ENCODE results near the gene OR51V1. TPM values are rescaled to one million over a fixed set of nuclear protein-coding genes. Genes with fewer than 3 reads are reported as not detected.
A peak's percentile ranks its signal among the peaks of the same experiment; 100 is the strongest.

The OR51V1 gene
- total and polyA plus RNA-seq, 2 of the 4 experiments (the other 2 are of a cell fraction): not detected

DNA sequence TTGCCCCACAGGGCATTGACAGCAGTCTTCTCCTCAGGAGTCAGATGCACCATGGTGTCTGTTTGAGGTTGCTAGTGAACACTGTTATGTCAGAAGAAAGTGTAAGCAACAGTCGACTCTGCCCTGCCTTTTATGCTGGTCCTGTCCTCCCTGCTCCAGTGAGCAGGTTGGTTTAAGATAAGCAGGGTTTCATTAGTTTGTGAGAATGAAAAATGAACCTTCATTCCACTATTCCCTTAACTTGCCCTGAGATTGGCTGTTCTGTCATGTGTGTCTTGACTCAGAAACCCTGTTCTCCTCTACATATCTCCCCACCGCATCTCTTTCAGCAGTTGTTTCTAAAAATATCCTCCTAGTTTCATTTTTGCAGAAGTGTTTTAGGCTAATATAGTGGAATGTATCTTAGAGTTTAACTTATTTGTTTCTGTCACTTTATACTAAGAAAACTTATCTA lies 33.9 kb upstream of the OR51V1 start, which contains the start of gene HBD:
Gene HBD (minus strand): TSS at position 103 of the 454 bp plus-strand sequence. CDS start 50 bp downstream, at position 53.
- peak within 1 kb of the TSS; percentile 74 for H3K4ac ChIP-seq (ENCODE audit: low read depth, low read length)
- H4K91ac ChIP-seq (ENCODE audit: insufficient read depth, low read depth, low read length): peak within 1 kb of the TSS; percentile 59
- CTCF ChIA-PET: no interaction called here
- intact Hi-C loops (cut with micrococcal nuclease): no loop called here
- H3K18ac ChIP-seq (ENCODE audit: low read depth, low read length): peak within 1 kb of the TSS; percentile 48; the same call in 1 of the 2 replicates
- peak within 1 kb of the TSS; percentile 18; the same call in 1 of the 3 replicates for H2BK15ac ChIP-seq (ENCODE audit: low read depth, low read length)
- peak within 1 kb of the TSS; percentile 42; the same call in 1 of the 2 replicates for H4K5ac ChIP-seq (ENCODE audit: low read depth, low read length)
- H3K9me3 ChIP-seq (ENCODE audit: control insufficient read depth, insufficient read depth, low read length): no peaks in the 10 kb centered on the region
- H3K27me3 ChIP-seq (ENCODE audit: control insufficient read depth, insufficient read depth, low read length): no peaks in the 10 kb centered on the region
- dilution Hi-C loops (cut with HindIII; ENCODE audit: low sequenced_read_pairs, unreplicated experiment): no loop called here
- ATAC-seq (ENCODE audit: low read depth) (peak; percentile 79), DNase-seq (peak; percentile 61)
- H3K23ac ChIP-seq (ENCODE audit: low read depth, low read length): peak within 1 kb of the TSS; percentile 1; the same call in 1 of the 2 replicates
- TF ChIP-seq RFX5 (IDR thresholded peaks at IDR 0.05; ENCODE audit: low read depth, low read length) (no peak), FOS (IDR thresholded peaks at IDR 0.05; ENCODE audit: low read depth, low read length) (no peak), RAD21 (IDR thresholded peaks at IDR 0.05; ENCODE audit: low read length) (no peak), RCOR1 (IDR thresholded peaks at IDR 0.05; ENCODE audit: insufficient replicate concordance, low read length) (no peak)
- TF ChIP-seq, protein P1, sequence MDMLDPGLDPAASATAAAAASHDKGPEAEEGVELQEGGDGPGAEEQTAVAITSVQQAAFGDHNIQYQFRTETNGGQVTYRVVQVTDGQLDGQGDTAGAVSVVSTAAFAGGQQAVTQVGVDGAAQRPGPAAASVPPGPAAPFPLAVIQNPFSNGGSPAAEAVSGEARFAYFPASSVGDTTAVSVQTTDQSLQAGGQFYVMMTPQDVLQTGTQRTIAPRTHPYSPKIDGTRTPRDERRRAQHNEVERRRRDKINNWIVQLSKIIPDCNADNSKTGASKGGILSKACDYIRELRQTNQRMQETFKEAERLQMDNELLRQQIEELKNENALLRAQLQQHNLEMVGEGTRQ (IDR thresholded peaks at IDR 0.05; ENCODE audit: low read depth, low read length): no peak
- H4K20me1 ChIP-seq (ENCODE audit: insufficient read depth, low read length): no peaks in the 10 kb centered on the region
- peak within 1 kb of the TSS; percentile 36 for H2BK5ac ChIP-seq (ENCODE audit: low read depth, low read length, poor library complexity, severe bottlenecking)
- peak within 1 kb of the TSS; percentile 2; the same call in 1 of the 2 replicates for H3K4me3 ChIP-seq (ENCODE audit: insufficient read depth, low read depth, low read length)
- peak within 1 kb of the TSS; percentile 29; the same call in 1 of the 2 replicates for H3K56ac ChIP-seq (ENCODE audit: extremely low read depth, insufficient read depth, low read length)
- H3K4me2 ChIP-seq (ENCODE audit: low read depth, low read length): peak within 1 kb of the TSS; percentile 74
- H2BK20ac ChIP-seq (ENCODE audit: low read depth, low read length): peak within 1 kb of the TSS; percentile 75
- peak within 1 kb of the TSS; percentile 7 for H3K14ac ChIP-seq (replicated peaks; ENCODE audit: low read depth, low read length)
- POLR2A ChIA-PET (ENCODE audit: unreplicated experiment): no interaction called here
- peak within 1 kb of the TSS; percentile 7 to 69; a peak in 3 of 4 replicates for H4K8ac ChIP-seq (ENCODE audit: low read depth in 2 of 2, low read length in 2 of 2)
- H3K79me1 ChIP-seq (ENCODE audit: low read depth in 1 of 2, low read length in 2 of 2): no peaks in the 10 kb centered on the region
- H3K36me3 ChIP-seq (ENCODE audit: control insufficient read depth, insufficient read depth, low read length): no peaks in the 10 kb centered on the region
- no TSS peak for BruUV-seq (replicated peaks)
- peak within 1 kb of the TSS; percentile 60 for H2AFZ ChIP-seq (replicated peaks; ENCODE audit: low read length, poor library complexity)
- peaks cover 6% of the 10 kb centered on the region; the same call in 1 of the 2 replicates for H3K9me1 ChIP-seq (ENCODE audit: insufficient read depth, low read length)
- H2AK9ac ChIP-seq (replicated peaks; ENCODE audit: low read depth, low read length, poor library complexity): no peak within 1 kb of the TSS
- peak within 1 kb of the TSS; percentile 70 for H2BK120ac ChIP-seq (ENCODE audit: low read depth, low read length)
- WGBS, 2 experiments (ENCODE audit: extremely low coverage in 2 of 2, insufficient read length in 1 of 2): 60% methylated on average over 1 of the region's 2 CpGs; no CpG with 5 or more reads in 1 of the 2 experiments
- H3K4me1 ChIP-seq (ENCODE audit: control insufficient read depth, insufficient read depth, low read length): peaks cover 3% of the 10 kb centered on the region
- peak within 1 kb of the TSS; percentile 20; the same call in 1 of the 2 replicates for H2AK5ac ChIP-seq (ENCODE audit: low read depth, low read length)
- no peak within 1 kb of the TSS for H3K9ac ChIP-seq (ENCODE audit: low read depth, low read length)
- in situ Hi-C loops (cut with MboI; ENCODE audit: low sequenced_read_pairs): no loop called here
- peak within 1 kb of the TSS; percentile 12; the same call in 1 of the 2 replicates for H3K27ac ChIP-seq (ENCODE audit: insufficient read depth, low read length)

Data from IMR-90 (cell line).